Panc1 (cell line): ENCODE data around the gene EHMT2. TPM values are rescaled to one million over a fixed set of nuclear protein-coding genes. Genes with fewer than 3 reads are reported as not detected.
"Not testable (repeated sequence)": the region's sequence is repeated elsewhere in the genome, so short reads cannot be mapped to it uniquely, and the experiment has no call there.

Experiments
- ATAC-seq: fragments of 200-7000 bp; cut with Tn5 transposase; 2 replicates; pipeline ENCODE4 v1.9.1; 2020; ENCODE audit warnings: mild to moderate bottlenecking, moderate library complexity
- BruUV-seq: library from RNA; stranded (reverse); fragments of 400-500 nt; replicated peaks from 2 replicates; lab custom pipeline; 2021; lab: Mats Ljungman, UMichigan
- CTCF ChIA-PET: fragments of 300-600 bp; sonication (Branson Sonifier 250); formaldehyde crosslinking; loops from one replicate; lab custom pipeline; 2022; ENCODE audit warnings: antibody characterized with exemption; lab: Charles Lee
- POLR2A ChIA-PET: fragments of 300-600 bp; sonication (Branson Sonifier 250); formaldehyde crosslinking; loops from one replicate; lab custom pipeline; 2022; ENCODE audit warnings: antibody characterized with exemption; lab: Charles Lee
- DNase-seq: peaks from one replicate; pipeline ENCODE4 v3.0.0-alpha.2; 2010; ENCODE audit warnings: low read depth, low spot score
- H3K27ac ChIP-seq: 2 replicates; pipeline ENCODE4 v1.5.1; 2011; ENCODE audit warnings: mild to moderate bottlenecking, low read length, inconsistent platforms
- H3K27me3 ChIP-seq: fragments of 200-500 bp; sonication (Bioruptor generic); 2 replicates; pipeline ENCODE4 v1.6.0; 2014; ENCODE audit warnings: low read length, inconsistent platforms; ENCODE audit not compliant: control insufficient read depth, insufficient read depth
- H3K36me3 ChIP-seq: fragments of 200-500 bp; sonication (Bioruptor generic); 2 replicates; pipeline ENCODE4 v1.5.1; 2014; ENCODE audit warnings: inconsistent platforms, mild to moderate bottlenecking, low read length, moderate library complexity; ENCODE audit not compliant: control insufficient read depth, insufficient read depth
- H3K4me1 ChIP-seq: 2 replicates; pipeline ENCODE4 v1.5.1; 2011; ENCODE audit warnings: inconsistent platforms, mild to moderate bottlenecking, low read length, moderate library complexity; ENCODE audit not compliant: control insufficient read depth, insufficient read depth
- H3K4me3 ChIP-seq, 2 experiments: 2 replicates each; pipeline ENCODE4 v1.5.1; 2011 to 2012; ENCODE audit warnings: low read depth in 2 of 2, low read length in 2 of 2, mild to moderate bottlenecking in 2 of 2, inconsistent platforms in 1 of 2, moderate library complexity in 1 of 2
- H3K9me3 ChIP-seq: fragments of 200-500 bp; sonication (Bioruptor generic); 2 replicates; pipeline ENCODE4 v1.5.1; 2014; ENCODE audit warnings: low read depth, mild to moderate bottlenecking, inconsistent platforms, low read length, moderate library complexity; ENCODE audit not compliant: control insufficient read depth, insufficient read depth
- POLR2AphosphoS5 ChIP-seq: IDR thresholded peaks from 2 replicates; pipeline ENCODE4 v1.6.1; 2012; ENCODE audit warnings: mild to moderate bottlenecking, low read depth, low read length, moderate library complexity
- SIN3A ChIP-seq: IDR thresholded peaks from 2 replicates; pipeline ENCODE4 v1.6.1; 2012; ENCODE audit warnings: low read depth, mild to moderate bottlenecking, low read length, moderate library complexity, borderline replicate concordance; ENCODE audit not compliant: insufficient read depth
- TCF7L2 ChIP-seq: IDR thresholded peaks from 2 replicates; pipeline ENCODE4 v1.6.1; 2011; ENCODE audit warnings: mild to moderate bottlenecking, low read depth, low read length, inconsistent platforms
- in situ Hi-C: cut with HindIII; loops from 2 replicates; pipeline ENCODE4 v1.10.0; 2016; ENCODE audit warnings: low sequenced_read_pairs, low pct_unique_long_range_greater_than_20kb
- intact Hi-C: fragments of 100-400 bp; cut with micrococcal nuclease; formaldehyde crosslinking; loops from one replicate; pipeline ENCODE4 v1.10.0; 2022; ENCODE audit not compliant: unreplicated experiment
- total RNA-seq: library from RNA; stranded (reverse); gene quantifications from one replicate; pipeline ENCODE4 v1.2.1, GENCODE V29; 2021; ENCODE audit not compliant: unreplicated experiment
- TF ChIP-seq, protein P1 (sequence below), 2 experiments: IDR thresholded peaks; 2 replicates each; pipeline ENCODE4 v1.6.1; 2011 to 2012; ENCODE audit warnings: low read depth in 2 of 2, control low read depth in 1 of 2, low read length in 1 of 2, mild to moderate bottlenecking in 1 of 2, moderate library complexity in 1 of 2; ENCODE audit not compliant: insufficient read depth in 1 of 2
- TF ChIP-seq, protein P2 (sequence below): fragments of 450-650 bp; IDR thresholded peaks from 2 replicates; pipeline ENCODE4 v1.5.1; 2017; ENCODE audit warnings: mild to moderate bottlenecking

Gene EHMT2
- total RNA-seq, 1 experiment from 2014 or later: 60.4 TPM

DNA sequence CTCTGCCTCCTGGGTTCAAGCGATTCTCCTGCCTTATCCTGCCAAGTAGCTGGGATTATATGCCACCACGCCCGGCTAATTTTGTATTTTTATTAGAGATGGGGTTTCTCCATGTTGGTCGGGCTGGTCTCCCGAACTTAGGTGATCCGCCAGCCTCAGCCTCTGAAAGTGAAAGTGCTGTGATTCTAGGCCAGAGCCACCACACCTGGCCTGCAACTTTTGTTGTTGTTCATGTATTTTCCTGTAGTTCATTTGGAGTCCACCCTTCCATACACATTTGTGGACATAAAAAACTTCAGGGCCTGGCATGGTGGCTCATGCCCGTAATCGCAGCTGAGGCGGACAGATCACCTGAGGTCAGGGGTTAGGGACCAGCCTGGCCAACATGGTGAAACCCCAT, 55.4 kb downstream of the EHMT2 start:
- Histone ChIP-seq H3K4me1 (peaks cover 28% of the 10 kb centered on the region), H3K9me3 (no peaks in the 10 kb centered on the region), H3K36me3 (peaks cover 14% of the 10 kb centered on the region), H3K27me3 (no peaks in the 10 kb centered on the region), H3K27ac (no peak overlapping the region), H3K4me3 (no peak overlapping the region)
- ATAC-seq (peak; percentile 20), DNase-seq (no peak)
- in situ Hi-C loops: no loop called here
- intact Hi-C loops: no loop called here
- TF ChIP-seq, protein P1, sequence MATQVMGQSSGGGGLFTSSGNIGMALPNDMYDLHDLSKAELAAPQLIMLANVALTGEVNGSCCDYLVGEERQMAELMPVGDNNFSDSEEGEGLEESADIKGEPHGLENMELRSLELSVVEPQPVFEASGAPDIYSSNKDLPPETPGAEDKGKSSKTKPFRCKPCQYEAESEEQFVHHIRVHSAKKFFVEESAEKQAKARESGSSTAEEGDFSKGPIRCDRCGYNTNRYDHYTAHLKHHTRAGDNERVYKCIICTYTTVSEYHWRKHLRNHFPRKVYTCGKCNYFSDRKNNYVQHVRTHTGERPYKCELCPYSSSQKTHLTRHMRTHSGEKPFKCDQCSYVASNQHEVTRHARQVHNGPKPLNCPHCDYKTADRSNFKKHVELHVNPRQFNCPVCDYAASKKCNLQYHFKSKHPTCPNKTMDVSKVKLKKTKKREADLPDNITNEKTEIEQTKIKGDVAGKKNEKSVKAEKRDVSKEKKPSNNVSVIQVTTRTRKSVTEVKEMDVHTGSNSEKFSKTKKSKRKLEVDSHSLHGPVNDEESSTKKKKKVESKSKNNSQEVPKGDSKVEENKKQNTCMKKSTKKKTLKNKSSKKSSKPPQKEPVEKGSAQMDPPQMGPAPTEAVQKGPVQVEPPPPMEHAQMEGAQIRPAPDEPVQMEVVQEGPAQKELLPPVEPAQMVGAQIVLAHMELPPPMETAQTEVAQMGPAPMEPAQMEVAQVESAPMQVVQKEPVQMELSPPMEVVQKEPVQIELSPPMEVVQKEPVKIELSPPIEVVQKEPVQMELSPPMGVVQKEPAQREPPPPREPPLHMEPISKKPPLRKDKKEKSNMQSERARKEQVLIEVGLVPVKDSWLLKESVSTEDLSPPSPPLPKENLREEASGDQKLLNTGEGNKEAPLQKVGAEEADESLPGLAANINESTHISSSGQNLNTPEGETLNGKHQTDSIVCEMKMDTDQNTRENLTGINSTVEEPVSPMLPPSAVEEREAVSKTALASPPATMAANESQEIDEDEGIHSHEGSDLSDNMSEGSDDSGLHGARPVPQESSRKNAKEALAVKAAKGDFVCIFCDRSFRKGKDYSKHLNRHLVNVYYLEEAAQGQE (IDR thresholded peaks at IDR 0.05; ENCODE audit: insufficient read depth in 1 of 2, low read depth in 2 of 2, low read length in 1 of 2): no peak
- TF ChIP-seq SIN3A: no peak
- TF ChIP-seq, protein P2, sequence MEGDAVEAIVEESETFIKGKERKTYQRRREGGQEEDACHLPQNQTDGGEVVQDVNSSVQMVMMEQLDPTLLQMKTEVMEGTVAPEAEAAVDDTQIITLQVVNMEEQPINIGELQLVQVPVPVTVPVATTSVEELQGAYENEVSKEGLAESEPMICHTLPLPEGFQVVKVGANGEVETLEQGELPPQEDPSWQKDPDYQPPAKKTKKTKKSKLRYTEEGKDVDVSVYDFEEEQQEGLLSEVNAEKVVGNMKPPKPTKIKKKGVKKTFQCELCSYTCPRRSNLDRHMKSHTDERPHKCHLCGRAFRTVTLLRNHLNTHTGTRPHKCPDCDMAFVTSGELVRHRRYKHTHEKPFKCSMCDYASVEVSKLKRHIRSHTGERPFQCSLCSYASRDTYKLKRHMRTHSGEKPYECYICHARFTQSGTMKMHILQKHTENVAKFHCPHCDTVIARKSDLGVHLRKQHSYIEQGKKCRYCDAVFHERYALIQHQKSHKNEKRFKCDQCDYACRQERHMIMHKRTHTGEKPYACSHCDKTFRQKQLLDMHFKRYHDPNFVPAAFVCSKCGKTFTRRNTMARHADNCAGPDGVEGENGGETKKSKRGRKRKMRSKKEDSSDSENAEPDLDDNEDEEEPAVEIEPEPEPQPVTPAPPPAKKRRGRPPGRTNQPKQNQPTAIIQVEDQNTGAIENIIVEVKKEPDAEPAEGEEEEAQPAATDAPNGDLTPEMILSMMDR: no peak
- TF ChIP-seq TCF7L2: no peak
- TF ChIP-seq POLR2AphosphoS5: no peak
- BruUV-seq: no TSS peak
- POLR2A ChIA-PET: interaction anchor here (0.6 kb wide), 1 partner anchor 1128 kb away, joined by 5 read pairs; no protein-coding TSS in a partner anchor
- CTCF ChIA-PET: no interaction called here

GRCh38 chr6:31839779-31840126, 57.7 kb downstream of the EHMT2 start:
- H3K4me1 ChIP-seq: peaks cover 30% of the 10 kb centered on the region
- ATAC-seq, BruUV-seq, DNase-seq, in situ Hi-C loops, CTCF ChIA-PET, H3K4me3 ChIP-seq, H3K27ac ChIP-seq, H3K9me3 ChIP-seq, H3K27me3 ChIP-seq: not testable (repeated sequence)
- peaks cover 21% of the 10 kb centered on the region for H3K36me3 ChIP-seq
- POLR2A ChIA-PET: interaction anchor here (0.9 kb wide), 1 partner anchor 135 kb away, joined by 3 read pairs; no protein-coding TSS in a partner anchor
- intact Hi-C loops: loop anchor here (10.0 kb wide), 1 partner anchor 105 kb away; the partner anchor contains the start of gene CLIC1

- H3K9me3 ChIP-seq: no peaks in the 10 kb centered on the region
- ATAC-seq (no peak), DNase-seq (no peak)
- intact Hi-C loops (loop anchor here (10.0 kb wide), 1 partner anchor 104 kb away; the partner anchor contains the start of gene CLIC1), in situ Hi-C loops (no loop called here)
- no TSS peak for BruUV-seq
- peaks cover 21% of the 10 kb centered on the region for H3K36me3 ChIP-seq
- TF ChIP-seq POLR2AphosphoS5: peak; percentile 15; the same call in 1 of the 2 replicates
- TF ChIP-seq, protein P2: no peak
- no peaks in the 10 kb centered on the region for H3K27me3 ChIP-seq
- ChIA-PET CTCF (interaction anchor here (0.6 kb wide), 1 partner anchor 25 kb away, joined by 4 read pairs; no protein-coding TSS in a partner anchor), POLR2A (no interaction called here)
- H3K4me3 ChIP-seq: peak overlapping the region; percentile 77 to 95; a peak in 3 of 4 replicates
- no peak overlapping the region for H3K27ac ChIP-seq
- H3K4me1 ChIP-seq: peaks cover 27% of the 10 kb centered on the region
Observed at GRCh38 chr6:31838968-31839367, 58.5 kb downstream of the EHMT2 start.

DNA sequence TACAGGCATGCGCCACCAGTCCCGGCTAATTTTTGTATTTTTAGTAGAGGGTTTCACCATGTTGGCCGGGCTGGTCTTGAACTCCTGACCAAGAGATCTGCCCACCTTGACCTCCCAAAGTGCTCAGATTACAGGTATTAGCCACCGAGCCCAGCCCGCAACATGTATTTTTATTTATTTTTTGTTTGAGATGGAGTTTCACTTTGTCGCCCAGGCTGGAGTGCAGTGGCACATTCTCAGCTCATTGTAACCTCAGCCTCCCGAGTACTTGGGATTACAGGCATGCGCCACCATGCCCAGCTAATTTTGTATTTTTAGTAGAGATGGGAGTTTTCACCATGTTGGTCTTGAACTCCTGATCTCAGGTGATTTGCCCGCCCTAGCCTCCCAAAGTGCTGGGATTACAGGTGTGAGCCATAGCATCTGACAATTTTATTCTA, 59.4 kb downstream of the EHMT2 start:
- Histone ChIP-seq H3K4me3 (peak overlapping the region; percentile 77 to 95), H3K36me3 (peaks cover 21% of the 10 kb centered on the region), H3K4me1 (peaks cover 27% of the 10 kb centered on the region)
- H3K9me3 ChIP-seq, POLR2A ChIA-PET, BruUV-seq, DNase-seq, H3K27me3 ChIP-seq, in situ Hi-C loops, H3K27ac ChIP-seq, ATAC-seq: not testable (repeated sequence)
- CTCF ChIA-PET: interaction anchor here (0.9 kb wide), 1 partner anchor 31 kb away, joined by 3 read pairs; the partner anchor contains the start of gene LSM2
- intact Hi-C loops: loop anchor here (10.0 kb wide), 1 partner anchor 103 kb away; the partner anchor contains the start of gene CLIC1
